Hematopoietic multipotent progenitor cell treated with erythropoietin and hydrocortisone succinate and interleukin-3 and kit ligand, for 6 days (in vitro differentiated cells): Measurements from ENCODE around the gene HIF1AN.
A peak's percentile ranks its signal among the peaks of the same experiment; 100 is the strongest.

Experiments
- DNase-seq: peaks from one replicate; pipeline ENCODE4 v3.0.0-alpha.2; 2015

The HIF1AN gene

DNA sequence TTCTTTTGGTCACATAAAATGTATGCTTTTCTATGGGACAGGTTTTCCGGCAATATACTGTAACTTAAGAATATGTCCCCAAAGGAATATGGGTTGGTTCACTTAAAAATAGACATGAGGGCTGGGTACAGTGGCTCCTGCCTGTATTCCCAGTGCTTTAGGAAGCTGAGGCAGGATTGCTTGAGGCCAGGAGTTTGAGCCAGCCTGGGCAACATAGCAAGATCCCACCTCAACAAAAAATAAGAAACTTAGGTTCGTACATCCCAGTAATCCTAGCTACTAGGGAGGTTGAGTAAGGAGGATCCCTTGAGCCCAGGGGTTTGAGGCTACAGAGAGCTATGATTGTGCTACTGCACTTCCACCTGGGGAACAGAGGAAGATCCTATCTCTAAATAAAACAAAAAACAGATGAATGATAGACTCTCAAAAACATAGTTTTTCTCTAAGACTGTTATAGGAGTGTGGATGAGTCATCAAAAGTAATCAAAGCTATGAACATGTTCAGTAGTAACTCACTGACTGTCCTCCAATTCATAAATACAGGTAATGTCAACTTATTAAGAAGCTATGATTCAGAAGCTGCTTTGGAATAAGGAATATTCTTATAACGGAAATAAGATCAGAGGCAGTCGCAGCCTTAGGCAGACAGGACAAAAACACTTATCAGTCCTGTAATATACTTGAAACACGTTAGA lies 13.5 kb upstream of the HIF1AN start:
- no peak for DNase-seq

GRCh38 chr10:100522945-100523344 lies 12.8 kb upstream of the HIF1AN start:
- DNase-seq: no peak

DNA sequence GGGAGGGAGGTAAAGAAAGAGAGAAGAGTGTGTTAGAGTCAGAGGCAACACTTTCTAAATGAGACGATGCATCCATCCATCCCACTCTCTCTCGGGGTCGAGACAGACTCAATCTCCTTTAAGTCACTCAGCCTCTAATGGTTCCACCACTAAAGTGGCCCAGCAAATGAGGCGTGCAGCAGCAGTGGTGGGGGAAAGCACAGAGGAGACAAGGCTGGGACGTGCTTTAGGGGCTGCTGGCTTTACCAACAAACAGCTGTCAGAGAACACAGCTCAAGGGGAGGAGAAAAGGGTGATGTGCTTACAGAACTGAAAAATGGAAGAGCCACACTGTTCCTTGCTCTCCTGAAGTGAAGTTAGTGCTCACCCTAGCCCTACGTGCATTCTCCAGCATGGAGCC lies 11.5 kb upstream of the HIF1AN start:
- DNase-seq: no peak

- no peak for DNase-seq
These were observed 11.1 kb upstream of the HIF1AN start for GRCh38 chr10:100524638-100525037.

DNA sequence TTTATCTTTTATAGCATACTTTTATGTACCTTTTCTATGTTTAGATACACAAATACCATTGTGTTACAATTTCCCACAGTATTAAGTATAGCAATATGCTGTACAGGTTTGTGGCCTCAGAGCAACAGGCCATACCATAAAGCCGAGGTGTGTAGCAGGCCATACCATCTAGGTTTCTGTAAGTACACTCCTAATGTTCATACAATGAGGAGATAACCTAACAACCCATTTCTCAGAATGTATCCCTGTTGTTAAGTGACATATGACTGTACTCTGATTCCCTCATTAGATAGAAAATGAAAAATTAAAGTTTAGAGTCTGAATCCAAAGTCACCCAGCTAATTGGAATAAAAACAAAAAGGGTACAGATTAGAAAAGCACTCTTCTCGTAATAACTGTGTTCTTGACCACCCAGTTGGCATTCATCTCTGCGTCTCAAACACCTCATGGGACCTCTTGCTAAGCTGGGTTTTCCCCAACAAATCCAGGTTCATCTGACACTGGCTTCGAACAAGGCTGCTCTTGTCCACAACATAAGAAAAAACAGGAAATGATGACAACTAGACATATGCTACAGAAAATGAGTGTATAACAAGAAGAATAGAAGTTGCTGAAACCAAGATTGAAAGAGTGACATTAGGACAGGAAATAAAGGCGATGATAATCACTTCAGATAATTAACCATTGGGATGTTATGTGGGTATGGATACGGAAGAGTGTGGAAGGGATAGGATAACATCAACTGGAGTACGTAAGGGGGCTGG lies 7.4 kb upstream of the HIF1AN start:
- no peak for DNase-seq

- DNase-seq: peak; percentile 45
These were observed 6.7 kb upstream of the HIF1AN start for GRCh38 chr10:100528921-100529474.

GRCh38 chr10:100529475-100530298 lies 6.1 kb upstream of the HIF1AN start, which contains the start of gene NDUFB8:
NDUFB8 (minus strand) TSS chr10:100529871; CDS start chr10:100529851, 20 bp downstream.
- peak; percentile 93 for DNase-seq

- DNase-seq: peak; percentile 49
These were observed 4.0 kb upstream of the HIF1AN start for GRCh38 chr10:100531761-100532160.

- DNase-seq: no peak
These were observed 1.0 kb upstream of the HIF1AN start for GRCh38 chr10:100534726-100535125.

DNA sequence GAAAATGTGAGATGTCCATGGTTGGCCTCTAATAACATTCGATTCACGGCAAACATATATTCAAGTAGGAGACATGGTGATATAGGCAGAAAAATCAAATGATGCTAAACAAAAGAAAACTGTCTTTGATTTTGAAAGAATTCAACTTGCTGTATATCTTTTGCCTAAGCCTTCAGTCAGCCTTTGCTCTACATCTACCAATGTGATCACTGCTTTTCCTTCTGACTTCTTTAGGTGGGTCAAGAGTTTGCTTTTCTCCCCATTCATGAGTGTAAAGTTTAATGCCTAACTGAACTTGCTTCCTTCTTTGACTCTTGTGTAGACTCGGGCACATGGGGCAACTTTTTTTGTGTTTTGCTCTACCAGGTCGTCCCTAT lies 417 bp upstream of the HIF1AN start:
- DNase-seq: no peak

- DNase-seq: no peak
These were observed 1.7 kb downstream of the HIF1AN start for GRCh38 chr10:100537475-100537874.

- no peak for DNase-seq
These were observed 9.2 kb downstream of the HIF1AN start for GRCh38 chr10:100544950-100545349.

- DNase-seq: peak; percentile 39
These were observed 15.5 kb downstream of the HIF1AN start for GRCh38 chr10:100551196-100551595.

- DNase-seq: no peak
These were observed 16.0 kb downstream of the HIF1AN start for GRCh38 chr10:100551738-100552137.

DNA sequence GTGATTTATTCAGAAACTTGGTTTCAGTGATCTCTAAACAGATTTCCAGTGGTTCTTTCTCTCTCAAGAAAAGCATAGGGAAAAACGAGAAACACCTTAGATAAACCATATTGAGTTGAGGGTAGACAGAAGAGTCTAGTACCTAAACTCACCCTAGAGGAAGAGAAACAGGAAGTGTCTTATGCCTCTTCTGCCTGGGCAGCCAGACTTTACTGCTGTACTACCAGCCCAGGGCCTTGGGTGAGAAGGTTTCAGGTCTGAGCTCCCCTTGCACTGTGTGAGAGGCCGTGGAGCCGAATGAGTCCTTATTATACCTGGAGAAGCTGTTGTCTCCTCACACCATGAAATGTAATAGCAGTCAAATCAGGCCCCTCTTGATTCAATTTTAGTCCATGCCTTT lies 18.2 kb downstream of the HIF1AN start:
- DNase-seq: no peak

DNA sequence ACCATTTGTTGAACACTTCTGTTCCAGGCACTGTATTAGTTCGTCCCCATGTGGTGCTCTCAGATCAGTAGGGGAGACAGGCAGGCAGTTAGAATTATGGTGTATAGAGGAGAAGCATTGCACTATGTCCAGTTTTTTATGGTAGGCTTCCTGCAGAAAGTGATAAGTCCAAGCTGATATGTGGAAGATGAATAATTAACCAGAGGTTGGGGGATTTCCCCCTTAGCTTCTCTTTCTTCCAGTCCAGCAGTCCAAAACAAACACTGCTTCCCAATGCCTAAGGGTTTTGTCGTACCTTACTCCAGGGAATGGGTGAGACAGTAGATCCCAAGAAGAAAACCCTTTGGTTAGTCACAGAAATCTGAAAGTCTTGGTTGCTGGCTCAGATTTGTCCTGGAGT lies 19.2 kb downstream of the HIF1AN start:
- DNase-seq: no peak

DNA sequence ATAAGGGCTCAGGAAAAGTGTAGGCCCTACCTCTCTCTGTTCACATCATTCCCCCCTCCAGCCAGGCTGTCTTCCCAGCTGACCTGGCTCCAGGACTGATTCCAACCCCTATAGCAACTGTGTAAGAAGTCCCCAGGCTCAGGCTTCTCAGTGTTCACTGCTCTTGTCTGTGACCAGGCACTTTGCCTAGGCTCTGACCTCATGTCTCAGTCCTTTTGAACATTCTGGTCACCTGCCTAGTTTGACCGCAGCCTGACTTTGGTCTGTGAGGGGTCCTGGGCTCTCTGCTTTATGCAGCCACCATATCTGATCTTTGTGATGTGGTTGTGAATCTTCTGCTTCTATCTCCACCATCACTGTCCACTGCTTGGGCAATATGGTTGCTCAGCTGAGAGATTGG lies 24.5 kb downstream of the HIF1AN start:
- DNase-seq: no peak

- peak; percentile 8 for DNase-seq
These were observed 25.3 kb downstream of the HIF1AN start for GRCh38 chr10:100561005-100561404.

GRCh38 chr10:100562008-100562672 lies 26.4 kb downstream of the HIF1AN start:
- peak; percentile 90 for DNase-seq

DNA sequence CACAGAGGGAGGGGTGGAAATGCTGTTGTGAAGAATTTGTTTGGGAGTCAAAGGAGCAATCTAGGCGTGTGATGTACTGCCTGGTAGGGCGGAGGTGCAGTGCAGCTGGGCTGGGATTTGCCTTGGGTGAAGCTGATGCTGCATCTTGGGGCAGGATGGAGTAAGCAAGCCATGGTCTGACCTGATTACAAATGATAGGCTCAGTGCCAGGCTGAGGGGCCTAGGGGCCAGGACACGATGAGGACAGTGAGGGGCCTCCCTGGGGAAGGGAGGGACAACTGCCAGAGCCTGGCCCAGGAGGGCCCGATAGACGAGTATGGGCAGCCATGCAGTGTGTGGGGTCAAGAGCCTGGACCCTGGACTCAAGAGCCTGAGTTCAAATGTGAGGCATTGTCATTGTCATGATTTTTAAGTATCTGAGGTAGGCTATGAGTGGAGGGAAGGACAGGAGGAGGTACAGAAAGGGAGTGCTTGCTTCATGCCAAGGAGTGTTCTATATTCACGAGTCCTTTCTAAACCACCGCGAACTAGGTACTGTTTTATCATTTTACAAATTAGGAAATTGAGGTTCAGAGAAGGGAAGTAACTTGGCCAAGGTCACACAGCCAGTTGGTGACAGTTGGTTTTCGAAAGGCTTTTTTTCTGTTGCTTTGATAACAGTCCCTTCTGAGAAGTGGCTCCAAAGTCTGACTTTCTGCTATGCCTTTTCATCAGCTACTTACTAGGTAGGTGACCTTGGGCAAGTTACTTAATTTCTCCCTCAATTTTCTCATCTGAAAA lies 29.7 kb downstream of the HIF1AN start:
- no peak for DNase-seq

DNA sequence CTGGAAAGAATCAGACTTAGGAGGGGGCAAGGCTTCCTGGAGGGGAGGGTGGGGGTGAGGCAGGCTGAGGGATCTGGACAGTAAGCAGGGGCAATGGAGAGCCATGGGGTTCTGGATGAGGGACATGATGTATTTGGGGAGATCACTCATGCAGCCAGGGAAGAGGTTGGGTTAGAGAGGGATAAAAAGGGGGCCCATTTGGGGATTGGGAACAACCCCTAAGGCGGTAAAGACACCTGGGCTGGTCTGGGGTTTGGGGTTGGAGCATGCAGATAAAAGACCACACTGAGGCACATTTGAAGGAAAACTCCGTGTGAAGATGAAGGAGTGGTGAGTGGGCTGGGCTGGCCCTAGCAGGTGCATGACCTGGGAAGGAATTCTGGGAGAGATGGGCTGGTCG lies 30.8 kb downstream of the HIF1AN start:
- DNase-seq: no peak

DNA sequence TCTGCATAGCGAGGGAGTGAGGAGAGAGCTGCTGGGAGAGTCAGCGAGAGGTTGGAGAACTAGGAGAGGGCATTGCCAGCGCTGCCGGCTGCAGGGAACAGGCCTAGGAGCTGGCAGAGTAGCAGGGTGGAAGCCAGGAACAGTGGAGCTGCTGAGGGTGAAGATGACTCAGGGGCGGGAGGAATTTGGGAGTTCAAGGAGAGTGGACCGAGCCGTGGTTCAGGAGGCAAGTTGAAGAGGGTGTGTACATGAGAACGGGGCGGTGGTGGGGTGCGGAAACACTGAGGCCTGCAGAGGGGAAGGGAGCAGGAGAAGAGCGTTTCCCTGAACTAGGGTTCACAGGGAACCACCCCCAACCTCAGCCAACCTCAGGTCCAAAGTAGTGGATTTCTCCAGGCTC lies 31.5 kb downstream of the HIF1AN start:
- no peak for DNase-seq
